Fibroblast of peridontal ligament (primary cell): ENCODE results near the gene ATRAID.

Source experiments
- DNase-seq: peaks from one replicate; pipeline ENCODE4 v3.0.0-alpha.2; 2010; ENCODE audit errors: extremely low read depth

ATRAID gene

DNA sequence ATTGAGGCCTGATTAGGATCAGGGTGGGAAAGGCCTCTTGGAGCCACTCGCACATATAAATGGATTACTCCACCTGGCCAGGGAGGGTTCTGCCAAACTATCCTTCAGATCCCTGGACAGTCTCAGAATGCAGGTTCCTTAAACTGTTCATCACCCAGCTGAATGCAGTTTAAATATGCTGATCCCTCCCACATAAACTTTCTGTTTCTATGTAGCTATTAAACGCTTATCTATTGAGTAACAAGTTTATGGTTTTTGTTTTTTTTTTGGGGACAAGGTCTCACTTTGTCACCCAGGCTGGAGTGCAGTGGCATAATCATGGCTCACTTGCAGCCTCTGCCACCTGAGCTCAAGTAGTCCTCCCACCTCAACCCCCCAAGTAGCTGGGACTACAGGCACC, 7.2 kb downstream of the ATRAID start:
- DNase-seq, result no peak

DNA sequence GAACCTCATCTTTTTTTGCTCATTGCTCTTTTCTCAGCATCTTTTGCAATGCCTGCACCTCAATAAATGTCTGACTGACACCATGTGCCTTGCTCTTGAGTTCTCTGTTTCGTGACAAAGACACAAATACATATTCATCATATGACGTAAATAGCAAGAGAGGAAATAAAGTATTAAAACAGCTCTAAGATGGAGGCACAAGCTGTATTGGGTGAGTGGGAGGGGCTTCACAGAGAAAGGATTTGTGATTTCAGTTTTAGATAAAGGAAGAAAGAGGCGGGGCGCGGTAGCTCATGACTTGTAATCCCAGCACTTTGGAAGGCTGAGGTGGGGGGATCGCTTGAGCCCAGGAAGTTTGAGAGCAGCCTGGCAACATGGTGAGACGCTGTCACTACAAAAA, 8.2 kb downstream of the ATRAID start:
- DNase-seq, result no peak

- no peak for DNase-seq
Observed at GRCh38 chr2:27221166-27221565, 9.3 kb downstream of the ATRAID start.

GRCh38 chr2:27222407-27222806, 10.6 kb downstream of the ATRAID start:
- no peak for DNase-seq

DNA sequence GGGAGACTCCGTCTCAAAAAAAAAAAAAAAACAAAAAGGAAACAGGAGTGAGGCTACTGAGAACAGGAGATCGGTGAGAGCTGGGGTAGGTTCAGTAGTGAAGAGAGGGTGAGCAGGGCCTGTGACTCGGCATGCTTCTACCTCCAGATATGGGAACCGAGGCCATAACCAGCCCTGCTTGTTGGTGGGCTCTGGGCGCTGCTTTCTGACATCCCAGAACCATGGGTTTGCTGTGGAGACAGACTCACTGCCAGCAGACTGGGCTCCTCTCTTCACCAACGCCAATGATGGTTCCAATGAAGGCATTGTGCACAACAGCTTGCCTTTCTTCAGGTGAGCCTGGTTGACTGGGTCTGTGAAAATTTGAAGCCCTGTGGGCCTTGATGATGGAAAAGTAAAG, 11.6 kb downstream of the ATRAID start:
- DNase-seq, result no peak

GRCh38 chr2:27225526-27225925, 13.7 kb downstream of the ATRAID start:
- no peak for DNase-seq

GRCh38 chr2:27227501-27227900, 15.7 kb downstream of the ATRAID start:
- DNase-seq, result no peak

GRCh38 chr2:27231921-27232320, 20.1 kb downstream of the ATRAID start:
- no peak for DNase-seq

GRCh38 chr2:27233341-27233740, 21.5 kb downstream of the ATRAID start:
- DNase-seq, result no peak

DNA sequence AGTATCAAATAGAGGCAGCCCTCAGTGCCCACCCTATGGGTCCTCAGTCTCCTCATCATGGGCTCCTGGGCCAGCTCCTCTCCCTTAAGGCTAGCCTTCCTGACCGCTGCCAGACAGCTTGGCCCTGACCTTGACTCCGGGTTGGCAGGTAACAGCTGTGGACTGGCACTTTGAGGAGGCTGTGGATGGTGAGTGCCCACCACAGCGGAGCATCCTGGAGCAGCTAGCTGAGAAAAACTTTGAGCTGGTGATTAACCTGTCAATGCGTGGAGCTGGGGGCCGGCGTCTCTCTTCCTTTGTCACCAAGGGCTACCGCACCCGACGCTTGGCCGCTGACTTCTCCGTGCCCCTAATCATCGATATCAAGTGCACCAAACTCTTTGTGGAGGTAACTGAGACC, 24.3 kb downstream of the ATRAID start:
- DNase-seq, result no peak

- DNase-seq, result no peak
Observed at GRCh38 chr2:27236626-27237025, 24.8 kb downstream of the ATRAID start.

- no peak for DNase-seq
Observed at GRCh38 chr2:27237341-27237945, 25.6 kb downstream of the ATRAID start.

GRCh38 chr2:27238976-27239375, 27.1 kb downstream of the ATRAID start:
- DNase-seq, result no peak

GRCh38 chr2:27240406-27240805, 28.6 kb downstream of the ATRAID start:
- no peak for DNase-seq

DNA sequence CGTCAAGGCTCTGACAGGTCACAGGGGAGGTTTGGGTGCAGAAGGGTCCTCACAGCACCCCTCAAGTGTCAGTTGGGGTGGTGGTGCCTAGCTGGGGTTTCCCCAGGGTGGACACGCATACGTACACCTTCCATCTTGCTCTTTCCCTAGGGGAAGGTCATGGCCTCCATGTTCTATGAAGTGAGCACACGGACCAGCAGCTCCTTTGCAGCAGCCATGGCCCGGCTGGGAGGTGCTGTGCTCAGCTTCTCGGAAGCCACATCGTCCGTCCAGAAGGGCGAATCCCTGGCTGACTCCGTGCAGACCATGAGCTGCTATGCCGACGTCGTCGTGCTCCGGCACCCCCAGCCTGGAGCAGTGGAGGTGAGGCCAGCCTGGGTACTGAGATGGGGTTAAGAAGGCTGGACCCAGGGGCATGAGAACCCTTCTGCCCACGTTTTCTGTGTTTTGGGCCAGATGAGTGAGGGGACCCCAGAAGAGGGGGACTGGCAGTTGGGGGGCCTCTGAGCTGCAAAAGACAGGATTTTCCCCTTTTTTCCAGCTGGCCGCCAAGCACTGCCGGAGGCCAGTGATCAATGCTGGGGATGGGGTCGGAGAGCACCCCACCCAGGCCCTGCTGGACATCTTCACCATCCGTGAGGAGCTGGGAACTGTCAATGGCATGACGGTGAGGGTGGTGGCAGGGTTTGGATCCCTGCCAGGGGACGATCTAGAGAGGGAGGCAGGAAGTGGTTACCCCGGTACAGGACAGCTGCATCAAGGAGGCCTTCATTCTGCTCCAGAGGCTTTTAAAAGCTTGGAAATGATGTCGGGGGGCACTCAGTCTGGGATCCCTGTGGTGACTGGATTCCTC, 30.1 kb downstream of the ATRAID start:
- no peak for DNase-seq

DNA sequence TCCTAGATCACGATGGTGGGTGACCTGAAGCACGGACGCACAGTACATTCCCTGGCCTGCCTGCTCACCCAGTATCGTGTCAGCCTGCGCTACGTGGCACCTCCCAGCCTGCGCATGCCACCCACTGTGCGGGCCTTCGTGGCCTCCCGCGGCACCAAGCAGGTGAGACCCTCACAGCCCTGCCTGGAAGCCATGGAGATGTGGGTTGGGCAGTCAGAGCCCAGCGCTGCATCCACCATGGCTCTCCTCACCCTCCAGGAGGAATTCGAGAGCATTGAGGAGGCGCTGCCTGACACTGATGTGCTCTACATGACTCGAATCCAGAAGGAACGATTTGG, 30.7 kb downstream of the ATRAID start:
- DNase-seq, result no peak

DNA sequence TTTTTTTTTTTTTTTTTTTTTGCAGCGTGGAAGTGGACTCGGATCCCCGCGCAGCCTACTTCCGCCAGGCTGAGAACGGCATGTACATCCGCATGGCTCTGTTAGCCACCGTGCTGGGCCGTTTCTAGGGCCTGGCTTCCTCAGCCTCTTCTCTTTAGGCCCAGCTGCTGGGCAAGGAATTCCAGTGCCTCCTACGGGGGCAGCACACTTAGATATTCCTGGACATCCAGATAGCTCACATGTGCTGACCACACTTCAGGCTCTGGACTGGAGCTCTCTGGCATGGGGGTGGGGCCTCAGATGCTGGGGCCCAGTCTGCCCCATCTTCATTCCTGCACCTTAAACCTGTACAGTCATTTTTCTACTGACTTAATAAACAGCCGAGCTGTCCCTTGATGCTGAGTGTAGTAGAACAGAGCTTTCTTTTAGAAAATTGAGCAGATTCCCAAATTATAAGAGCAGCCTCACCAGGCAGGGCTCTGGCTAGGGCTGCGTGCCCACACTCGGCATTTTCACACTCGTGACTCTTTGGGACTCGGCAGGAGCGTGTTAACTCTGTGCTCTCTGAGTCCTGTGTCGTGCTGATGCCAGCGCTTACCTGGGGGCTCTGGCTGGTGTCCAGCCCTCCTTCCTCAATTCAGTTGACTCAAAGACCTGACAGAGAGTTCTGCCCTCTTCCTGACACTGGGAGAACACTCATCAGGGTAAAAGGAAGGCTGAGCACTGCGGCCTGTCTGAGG, 31.7 kb downstream of the ATRAID start:
- no peak for DNase-seq

GRCh38 chr2:27245116-27245515, 33.3 kb downstream of the ATRAID start:
- DNase-seq, result no peak

DNA sequence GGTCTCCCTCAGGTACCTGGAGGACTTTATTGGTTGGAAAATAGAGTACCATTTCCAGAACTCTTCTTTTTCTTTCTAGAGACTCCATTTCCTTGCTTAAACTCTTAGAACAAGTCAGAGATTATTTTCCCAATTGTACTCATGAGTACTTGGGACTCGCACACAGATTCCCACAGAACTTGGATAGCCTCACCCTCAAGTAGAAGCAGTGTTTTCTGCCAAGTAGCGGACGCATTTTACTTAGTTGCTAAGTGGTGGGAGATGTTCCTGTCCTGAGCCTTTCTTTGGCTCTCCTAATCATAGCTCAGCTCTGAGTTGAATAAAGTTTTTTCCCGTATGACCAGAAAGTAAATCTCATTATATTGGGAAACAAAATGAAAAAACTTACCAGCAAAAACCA, 33.8 kb downstream of the ATRAID start:
- DNase-seq, result no peak

GRCh38 chr2:27247893-27248292, 36.1 kb downstream of the ATRAID start:
- no peak for DNase-seq

DNA sequence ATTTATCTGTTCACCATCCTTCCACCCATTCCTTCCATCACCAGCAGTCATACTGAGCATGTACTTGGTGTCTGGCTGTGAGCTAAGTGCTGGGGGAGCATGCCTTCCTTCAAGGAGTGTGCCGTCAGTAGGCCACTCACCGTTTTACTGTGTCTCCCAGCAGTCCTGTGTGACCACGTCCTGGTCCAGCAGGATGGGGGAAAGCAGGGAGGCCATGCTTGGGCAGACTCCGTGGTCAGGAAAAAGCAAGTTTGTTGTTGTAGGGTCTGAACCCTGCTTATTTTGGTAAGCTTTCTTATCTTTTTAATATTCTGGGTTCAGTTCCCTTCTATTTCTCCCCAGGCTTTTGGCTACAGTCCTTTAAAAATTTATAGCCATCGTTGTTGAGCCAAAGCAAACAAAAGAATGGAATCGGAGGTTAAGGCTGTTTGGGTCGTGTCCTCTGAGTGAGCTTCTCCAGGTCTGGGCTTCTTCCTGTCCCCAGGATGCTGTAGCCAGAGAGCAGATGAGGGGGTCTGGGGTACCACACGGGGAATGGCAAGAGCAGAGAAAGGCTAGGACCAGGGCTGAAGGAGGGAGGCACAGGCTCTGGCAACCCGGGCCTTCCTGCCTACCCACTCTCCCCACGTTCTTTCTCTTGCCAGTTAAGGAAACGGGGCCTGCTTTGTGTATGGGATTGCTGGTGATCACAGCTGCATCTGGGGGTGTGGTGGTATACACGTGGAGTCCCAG, 37.5 kb downstream of the ATRAID start:
- no peak for DNase-seq
